Sigmoid colon (tissue), 4 donors: ENCODE results near the gene AMIGO2.

ENCODE experiments used
- POLR2AphosphoS5 ChIP-seq, 4 donors: sonication (generic); formaldehyde crosslinking; IDR thresholded peaks; one replicate each; pipeline ENCODE4 v1.6.1; 2017; ENCODE audit warnings: antibody characterized with exemption in 4 of 4
- TF ChIP-seq, protein P1 (sequence below), 4 experiments: fragments of 450-650 bp in 3 of 4; fragments of 200-600 bp in 1 of 4; IDR thresholded peaks; one replicate each; pipeline ENCODE4 v1.5.1; 2016 to 2019; ENCODE audit warnings: antibody characterized with exemption in 4 of 4, mild to moderate bottlenecking in 3 of 4, moderate library complexity in 2 of 4

DNA sequence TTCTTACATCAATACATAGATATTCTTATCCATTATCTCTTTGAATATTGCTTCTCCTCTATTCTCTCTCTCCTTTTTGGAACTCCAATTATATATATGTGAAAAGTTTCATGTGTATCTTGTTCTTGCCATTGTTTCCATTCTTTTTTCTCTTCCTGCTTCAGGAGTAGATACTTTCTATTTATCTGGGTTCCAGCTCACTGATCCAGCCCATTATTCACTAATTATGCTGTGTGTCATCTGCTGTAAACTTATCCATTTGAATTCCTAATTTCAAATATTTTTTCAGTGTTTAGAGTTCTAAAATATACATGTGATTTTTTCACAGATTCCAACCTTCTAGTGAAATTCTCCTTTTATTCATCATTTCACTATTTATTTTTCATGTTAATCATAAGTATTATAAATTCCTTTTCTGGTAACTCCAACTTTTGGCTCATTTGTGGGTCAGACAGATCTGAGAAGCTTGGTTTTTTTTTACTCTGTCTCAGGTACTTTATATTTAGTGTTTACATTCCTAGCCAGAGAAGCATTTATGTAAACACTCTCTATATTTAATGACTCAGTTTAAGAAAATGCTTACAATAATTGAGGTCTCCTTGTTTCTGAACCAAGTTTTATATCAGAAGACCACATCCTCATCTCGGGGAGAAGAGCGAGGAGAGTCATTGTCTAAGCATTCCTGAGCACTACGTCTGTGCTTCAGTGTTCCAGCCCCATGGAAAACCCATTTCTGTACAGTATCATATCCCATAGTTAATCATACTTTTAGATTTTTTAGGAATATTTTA lies 15.9 kb upstream of the AMIGO2 start:
- no peak for TF ChIP-seq POLR2AphosphoS5 (IDR thresholded peaks at IDR 0.05)
- TF ChIP-seq, protein P1, sequence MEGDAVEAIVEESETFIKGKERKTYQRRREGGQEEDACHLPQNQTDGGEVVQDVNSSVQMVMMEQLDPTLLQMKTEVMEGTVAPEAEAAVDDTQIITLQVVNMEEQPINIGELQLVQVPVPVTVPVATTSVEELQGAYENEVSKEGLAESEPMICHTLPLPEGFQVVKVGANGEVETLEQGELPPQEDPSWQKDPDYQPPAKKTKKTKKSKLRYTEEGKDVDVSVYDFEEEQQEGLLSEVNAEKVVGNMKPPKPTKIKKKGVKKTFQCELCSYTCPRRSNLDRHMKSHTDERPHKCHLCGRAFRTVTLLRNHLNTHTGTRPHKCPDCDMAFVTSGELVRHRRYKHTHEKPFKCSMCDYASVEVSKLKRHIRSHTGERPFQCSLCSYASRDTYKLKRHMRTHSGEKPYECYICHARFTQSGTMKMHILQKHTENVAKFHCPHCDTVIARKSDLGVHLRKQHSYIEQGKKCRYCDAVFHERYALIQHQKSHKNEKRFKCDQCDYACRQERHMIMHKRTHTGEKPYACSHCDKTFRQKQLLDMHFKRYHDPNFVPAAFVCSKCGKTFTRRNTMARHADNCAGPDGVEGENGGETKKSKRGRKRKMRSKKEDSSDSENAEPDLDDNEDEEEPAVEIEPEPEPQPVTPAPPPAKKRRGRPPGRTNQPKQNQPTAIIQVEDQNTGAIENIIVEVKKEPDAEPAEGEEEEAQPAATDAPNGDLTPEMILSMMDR (IDR thresholded peaks at IDR 0.05): no peak
